HG03135 (cell line): ENCODE data around the gene ZNF722.
"Not testable (repeated sequence)": the region's sequence is repeated elsewhere in the genome, so short reads cannot be mapped to it uniquely, and the experiment has no call there.

ENCODE experiments used
- ATAC-seq: cut with Tn5 transposase; IDR thresholded peaks from one replicate; pipeline ENCODE4 v1.9.1; 2021; ENCODE audit warnings: mild to moderate bottlenecking, moderate library complexity; ENCODE audit not compliant: unreplicated experiment

The ZNF722 gene

DNA sequence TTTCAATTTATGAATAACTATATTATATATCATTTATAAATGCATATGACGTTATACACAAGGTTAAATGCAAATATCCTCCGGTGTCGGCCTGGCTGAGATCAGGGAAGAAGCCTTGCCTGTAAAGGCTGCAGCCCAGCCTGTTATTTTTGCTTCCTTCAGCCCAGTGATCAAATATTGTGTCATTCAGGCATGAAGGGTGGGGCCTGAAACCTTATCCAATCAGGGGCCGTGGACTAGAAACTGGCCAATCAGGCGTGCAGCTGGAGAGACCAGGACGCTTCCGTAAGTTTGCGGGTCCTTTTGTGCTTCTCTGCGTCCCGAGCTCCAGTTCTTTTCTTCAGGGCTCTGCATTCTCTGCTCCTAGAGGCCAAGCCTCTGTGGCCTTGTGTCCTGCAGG lies at the start of gene ZNF722:
ZNF722 (plus strand) TSS at position 301 of the 400 bp plus-strand sequence. CDS start 113 bp downstream, outside the sequence.
- ATAC-seq: no peak

DNA sequence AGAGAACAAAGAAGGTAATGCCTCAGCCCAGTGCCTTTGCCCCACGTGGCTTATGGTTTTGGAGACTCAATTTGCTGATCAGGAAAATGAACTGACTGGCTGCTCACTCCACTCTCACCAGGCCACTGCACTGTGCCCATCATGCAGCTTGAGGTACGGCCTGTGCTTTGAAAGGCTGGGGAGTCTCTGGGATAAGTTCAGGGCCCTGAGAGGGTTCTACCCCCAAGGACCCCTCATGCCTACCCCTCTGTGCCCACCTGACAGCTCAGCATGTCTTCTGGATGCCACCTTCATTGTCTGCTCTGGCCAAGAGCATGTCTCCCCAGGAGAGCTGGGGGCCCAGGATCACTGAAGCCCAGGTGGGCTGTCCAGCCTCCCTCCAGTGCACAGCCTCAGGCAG lies 45.5 kb upstream of the ZNF722 start:
- ATAC-seq: no peak

DNA sequence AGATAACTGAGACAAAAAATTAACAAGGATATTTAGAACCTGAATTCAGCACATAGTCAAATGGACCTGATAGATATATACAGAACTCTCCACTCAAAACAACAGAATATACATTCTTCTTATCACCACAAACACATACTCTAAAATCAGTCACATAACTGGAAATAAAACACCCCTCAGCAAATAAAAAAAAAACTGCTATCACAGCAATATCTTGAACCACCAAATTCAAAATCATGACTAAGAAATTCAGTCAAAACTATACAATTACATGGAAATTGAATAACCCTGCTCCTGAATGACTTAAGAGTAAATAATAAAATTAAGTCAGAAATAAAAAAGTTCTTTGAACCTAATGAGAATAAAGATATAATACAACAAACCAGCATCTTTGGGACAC lies 30.0 kb upstream of the ZNF722 start:
- no peak for ATAC-seq

DNA sequence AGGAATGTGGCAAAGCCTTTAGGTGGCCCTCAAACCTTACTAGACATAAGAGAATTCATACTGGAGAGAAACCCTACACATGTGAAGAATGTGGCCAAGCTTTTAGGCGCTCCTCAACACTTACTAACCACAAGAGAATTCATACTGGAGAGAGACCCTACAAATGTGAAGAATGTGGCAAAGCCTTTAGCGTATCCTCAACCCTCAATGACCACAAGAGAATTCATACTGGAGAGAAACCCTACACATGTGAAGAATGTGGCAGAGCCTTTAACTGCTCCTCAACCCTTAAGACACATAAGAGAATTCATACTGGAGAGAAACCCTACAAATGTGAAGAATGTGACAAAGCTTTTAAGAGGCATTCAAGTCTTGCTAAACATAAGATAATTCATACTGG lies 16.8 kb downstream of the ZNF722 start:
- ATAC-seq: not testable (repeated sequence)

DNA sequence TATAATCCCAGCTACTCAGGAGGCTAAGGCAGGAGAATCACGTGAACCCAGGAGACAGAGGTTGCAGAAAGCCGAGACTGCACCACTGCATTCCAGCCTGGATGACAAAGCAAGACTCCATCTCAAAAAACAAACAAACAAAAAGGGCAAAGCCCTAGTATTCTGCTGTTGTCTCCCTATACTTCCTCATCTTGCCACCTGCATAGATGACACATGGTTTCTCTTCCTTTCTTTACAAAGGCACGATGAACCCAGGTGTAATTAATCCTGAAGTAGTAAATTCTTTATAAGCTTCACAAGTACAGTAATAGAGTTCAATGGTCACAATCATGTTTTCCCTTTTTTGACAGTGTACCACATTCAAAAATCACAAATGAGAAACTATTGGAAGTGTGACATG lies 36.7 kb downstream of the ZNF722 start:
- no peak for ATAC-seq

DNA sequence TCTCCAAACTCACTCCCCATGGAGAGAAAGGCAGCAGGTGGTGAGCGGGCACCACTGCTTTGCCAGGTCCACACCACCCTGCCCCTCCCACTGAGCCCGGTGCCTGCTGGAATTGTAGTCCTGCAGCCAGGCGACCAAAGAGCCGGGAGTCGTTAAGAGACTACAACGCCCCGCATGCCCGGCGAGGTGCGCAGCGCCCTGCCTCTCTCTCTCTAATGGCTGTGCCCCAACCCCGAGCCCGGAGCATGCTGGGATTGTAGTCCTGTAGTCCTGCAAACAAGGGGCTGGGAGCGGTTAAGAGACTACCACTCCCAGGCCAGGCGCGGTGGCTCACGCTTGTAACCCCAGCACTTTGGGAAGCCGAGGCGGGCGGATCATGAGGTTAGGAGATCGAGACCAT lies 38.4 kb downstream of the ZNF722 start:
- ATAC-seq: no peak

DNA sequence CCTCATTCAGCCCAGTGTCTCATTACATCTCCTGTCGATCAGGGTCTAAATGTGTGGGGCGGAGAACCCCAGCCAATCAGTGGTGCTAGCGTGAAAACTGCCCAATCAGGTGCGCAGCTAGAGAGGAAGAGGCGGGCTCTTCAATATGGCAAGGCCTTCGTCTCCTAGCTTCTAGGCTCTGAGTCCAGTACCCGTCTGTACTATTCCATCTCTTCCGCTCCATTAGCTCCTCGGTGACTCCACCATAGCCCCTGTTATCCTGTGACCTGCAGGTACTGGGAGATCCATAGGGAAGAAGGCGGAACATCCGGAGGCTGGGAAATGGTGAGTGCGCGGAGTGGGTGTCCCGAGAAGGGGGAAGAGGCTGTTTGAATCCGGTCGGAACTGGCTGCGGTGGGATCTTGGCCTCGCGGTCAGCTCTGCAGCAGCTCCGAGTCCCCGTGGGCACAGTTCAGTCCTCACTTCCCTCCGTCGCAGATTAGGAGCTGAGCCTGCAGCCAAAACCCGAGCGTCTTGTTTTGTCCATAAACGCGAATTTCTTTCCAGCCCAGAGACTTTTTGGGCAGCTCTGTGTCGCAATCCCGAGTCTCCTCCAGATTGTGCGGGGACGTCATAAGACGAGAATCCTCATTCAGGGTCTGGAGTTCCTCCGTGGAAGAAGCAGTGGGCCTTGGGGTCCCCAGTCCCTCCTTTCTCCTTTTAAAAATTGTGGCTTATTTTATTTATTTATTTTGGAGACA lies 46.8 kb downstream of the ZNF722 start, which contains the start of gene ZNF727:
ZNF727 (plus strand) TSS at position 134 of the 740 bp plus-strand sequence; CDS start at position 322, 188 bp downstream.
- no peak for ATAC-seq

DNA sequence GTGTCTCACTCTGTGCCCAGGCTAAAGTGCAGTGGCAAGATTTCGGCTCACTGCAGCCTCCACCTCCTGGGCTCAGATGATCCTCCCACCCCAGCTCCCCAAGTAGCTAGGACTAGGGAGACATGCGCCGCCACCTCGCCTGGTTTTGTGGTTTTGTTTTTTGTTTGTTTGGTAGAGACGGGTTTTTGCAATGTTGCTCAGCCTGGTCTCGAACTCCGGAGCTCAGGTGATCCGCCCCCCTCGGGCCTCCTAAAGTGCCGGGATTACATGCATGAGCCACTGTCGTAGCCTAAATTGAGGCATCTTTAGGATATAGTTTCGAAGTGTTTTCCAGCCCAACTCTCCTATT lies 47.4 kb downstream of the ZNF722 start:
- no peak for ATAC-seq
